ENCODE data around the gene ADAM33.

GRCh38 chr20:3720068-3720467 is 38.3 kb upstream of the ADAM33 start:
- TF ChIP-seq EZH2 (IDR thresholded peaks at IDR 0.05; ENCODE audit: low read depth) (no peak), CTCF (conservative IDR thresholded peaks at IDR 0.05) (no peak)
